Central memory CD8-positive, alpha-beta T cell (primary cell): ENCODE measurements around the gene DEPDC7.
"Not testable (repeated sequence)": the region's sequence is repeated elsewhere in the genome, so short reads cannot be mapped to it uniquely, and the experiment has no call there.

Source experiments
- ATAC-seq: fragments of 150-1000 bp; cut with Tn5 transposase; replicated peaks from 2 replicates; pipeline ENCODE4 v1.10.0; 2022; ENCODE audit warnings: mild to moderate bottlenecking, moderate FRiP score, moderate number of reproducible peaks; ENCODE audit not compliant: poor library complexity, severe bottlenecking; ENCODE audit errors: extremely low read depth
- DNase-seq, 2 donors: peaks; one replicate each; pipeline ENCODE4 v3.0.0; 2021; ENCODE audit warnings: low spot score in 2 of 2
- H3K27ac Mint-ChIP-seq: one replicate; pipeline ENCODE4 v1.8.0; 2022; ENCODE audit warnings: low read depth, mild to moderate bottlenecking, moderate library complexity, mixed read lengths
- H3K27me3 Mint-ChIP-seq: one replicate; pipeline ENCODE4 v1.8.0; 2022; ENCODE audit warnings: mixed read lengths
- H3K36me3 Mint-ChIP-seq: one replicate; pipeline ENCODE4 v1.8.0; 2022; ENCODE audit warnings: mild to moderate bottlenecking, moderate library complexity, mixed read lengths; ENCODE audit not compliant: insufficient read depth
- H3K4me1 Mint-ChIP-seq: one replicate; pipeline ENCODE4 v1.8.0; 2022; ENCODE audit warnings: mixed read lengths
- H3K4me3 Mint-ChIP-seq: one replicate; pipeline ENCODE4 v1.8.0; 2022; ENCODE audit warnings: mild to moderate bottlenecking, moderate library complexity, mixed read lengths
- H3K9me3 Mint-ChIP-seq: one replicate; pipeline ENCODE4 v1.8.0; 2022; ENCODE audit warnings: mixed read lengths

DEPDC7 gene

DNA sequence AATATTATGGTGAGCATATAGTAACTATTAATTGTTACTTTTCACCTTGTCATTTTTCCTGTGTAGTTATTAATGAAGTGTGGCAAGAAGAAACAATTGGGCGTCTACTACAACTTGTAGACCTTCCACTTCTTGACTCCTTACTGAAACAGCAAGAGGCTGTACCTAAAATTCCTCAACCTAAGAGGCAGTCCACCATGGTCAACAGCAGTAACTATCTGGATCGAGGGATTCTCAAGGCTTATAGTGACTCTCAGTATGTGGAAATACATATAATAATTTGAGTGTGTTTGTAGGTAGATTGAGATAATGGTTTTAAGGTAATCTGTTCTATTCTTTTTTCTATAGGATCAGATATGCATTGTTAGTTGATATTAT, 12.8 kb downstream of the DEPDC7 start:
- DNase-seq (no peak), ATAC-seq (no peak)
- Mint-ChIP-seq H3K27ac (no peak overlapping the region), H3K4me1 (no peaks in the 10 kb centered on the region), H3K36me3 (peaks cover 6% of the 10 kb centered on the region), H3K27me3 (peaks cover 23% of the 10 kb centered on the region), H3K9me3 (no peaks in the 10 kb centered on the region), H3K4me3 (no peak overlapping the region)

DNA sequence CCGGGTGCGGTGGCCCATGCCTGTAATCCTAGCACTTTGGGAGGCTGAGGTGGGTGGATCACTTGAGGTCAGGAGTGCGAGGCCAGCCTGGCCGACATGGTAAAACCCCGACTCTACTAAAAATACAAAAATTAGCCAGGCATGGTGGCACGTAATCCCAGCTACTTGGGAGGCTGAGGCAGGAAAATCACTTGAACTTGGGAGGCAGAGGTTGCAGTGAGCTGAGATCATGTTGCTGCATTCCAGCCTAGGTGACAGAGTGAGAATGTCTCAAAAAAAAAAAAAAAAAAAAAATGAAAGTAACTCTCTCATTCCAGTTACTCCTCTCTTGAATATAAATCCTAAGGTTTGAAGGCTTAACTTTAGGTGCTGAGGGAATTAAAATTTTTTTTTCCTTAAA, 13.5 kb downstream of the DEPDC7 start:
- not testable (repeated sequence) for H3K27ac Mint-ChIP-seq, H3K4me3 Mint-ChIP-seq, DNase-seq, H3K36me3 Mint-ChIP-seq, ATAC-seq, H3K4me1 Mint-ChIP-seq, H3K9me3 Mint-ChIP-seq
- H3K27me3 Mint-ChIP-seq, result peaks cover 30% of the 10 kb centered on the region

- DNase-seq (no peak), ATAC-seq (no peak)
- no peaks in the 10 kb centered on the region for H3K9me3 Mint-ChIP-seq
- H3K4me3 Mint-ChIP-seq, result no peak overlapping the region
- peaks cover 33% of the 10 kb centered on the region for H3K27me3 Mint-ChIP-seq
- H3K36me3 Mint-ChIP-seq, result peaks cover 4% of the 10 kb centered on the region
- H3K27ac Mint-ChIP-seq, result no peak overlapping the region
- H3K4me1 Mint-ChIP-seq, result no peaks in the 10 kb centered on the region
Measured at GRCh38 chr11:33033493-33033892, 17.8 kb downstream of the DEPDC7 start.

- ATAC-seq (no peak), DNase-seq (no peak)
- H3K27me3 Mint-ChIP-seq, result peaks cover 33% of the 10 kb centered on the region
- no peak overlapping the region for H3K27ac Mint-ChIP-seq
- no peak overlapping the region for H3K4me3 Mint-ChIP-seq
- no peaks in the 10 kb centered on the region for H3K4me1 Mint-ChIP-seq
- peaks cover 12% of the 10 kb centered on the region for H3K36me3 Mint-ChIP-seq
- no peaks in the 10 kb centered on the region for H3K9me3 Mint-ChIP-seq
Measured at GRCh38 chr11:33035011-33035410, 19.3 kb downstream of the DEPDC7 start.

DNA sequence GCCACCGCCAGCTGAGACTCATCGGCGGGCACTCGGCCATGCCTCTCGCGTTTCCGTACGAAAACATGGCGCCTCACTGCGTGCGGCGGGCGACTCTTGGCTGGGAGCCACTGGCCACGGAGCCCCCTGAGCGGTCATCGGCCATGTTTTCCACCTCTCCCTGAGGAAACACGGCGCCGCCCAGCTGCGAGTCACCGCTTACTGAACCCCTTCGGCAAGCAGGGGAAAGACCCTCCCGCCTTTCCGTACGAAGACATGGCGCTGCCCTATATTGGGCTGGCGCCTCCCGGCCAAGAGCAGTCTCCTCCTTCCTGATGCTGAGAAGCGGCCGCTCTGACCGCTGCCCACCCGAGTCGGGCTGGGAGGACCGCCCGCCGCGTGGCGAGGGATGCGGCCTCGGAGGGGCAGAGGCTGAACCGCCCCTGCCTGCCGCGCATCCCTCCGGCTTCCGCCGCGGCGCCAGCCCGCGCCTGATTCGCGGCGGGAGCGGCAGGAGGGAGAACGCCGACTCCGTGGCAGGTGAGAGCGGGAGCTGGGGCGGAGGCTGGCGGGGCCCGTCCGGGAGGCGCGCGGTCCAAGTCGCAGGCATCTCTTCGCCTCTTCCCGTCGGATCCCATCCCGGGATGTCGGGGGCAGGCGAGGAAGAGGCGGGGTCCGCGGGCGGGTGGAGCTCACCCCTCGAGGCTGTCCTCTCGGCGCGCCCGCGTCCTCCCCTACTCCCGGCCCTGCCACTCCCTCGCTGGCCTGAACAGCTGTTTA, 23.8 kb downstream of the DEPDC7 start, which contains the start of gene TCP11L1:
TCP11L1 (plus strand) TSS at position 299 of the 759 bp plus-strand sequence. CDS start 4,202 bp downstream, outside the sequence.
- H3K27me3 Mint-ChIP-seq, result peaks cover 10% of the 10 kb centered on the region
- peak; percentile 83 for ATAC-seq
- peaks cover 12% of the 10 kb centered on the region for H3K4me1 Mint-ChIP-seq
- H3K36me3 Mint-ChIP-seq, result peaks cover 18% of the 10 kb centered on the region
- no peaks in the 10 kb centered on the region for H3K9me3 Mint-ChIP-seq
- peak within 1 kb of the TSS; percentile 88 for H3K27ac Mint-ChIP-seq
- peak; percentile 70 to 71 for DNase-seq
- H3K4me3 Mint-ChIP-seq, result peak within 1 kb of the TSS; percentile 93

- Mint-ChIP-seq H3K27ac (peak overlapping the region; percentile 82), H3K36me3 (peaks cover 23% of the 10 kb centered on the region), H3K4me1 (peaks cover 12% of the 10 kb centered on the region), H3K27me3 (peaks cover 4% of the 10 kb centered on the region), H3K4me3 (peak overlapping the region; percentile 93), H3K9me3 (no peaks in the 10 kb centered on the region)
- DNase-seq (peak in 1 of 2 donors; percentile 31), ATAC-seq (peak; percentile 56)
Measured at GRCh38 chr11:33040033-33040861, 24.6 kb downstream of the DEPDC7 start.

DNA sequence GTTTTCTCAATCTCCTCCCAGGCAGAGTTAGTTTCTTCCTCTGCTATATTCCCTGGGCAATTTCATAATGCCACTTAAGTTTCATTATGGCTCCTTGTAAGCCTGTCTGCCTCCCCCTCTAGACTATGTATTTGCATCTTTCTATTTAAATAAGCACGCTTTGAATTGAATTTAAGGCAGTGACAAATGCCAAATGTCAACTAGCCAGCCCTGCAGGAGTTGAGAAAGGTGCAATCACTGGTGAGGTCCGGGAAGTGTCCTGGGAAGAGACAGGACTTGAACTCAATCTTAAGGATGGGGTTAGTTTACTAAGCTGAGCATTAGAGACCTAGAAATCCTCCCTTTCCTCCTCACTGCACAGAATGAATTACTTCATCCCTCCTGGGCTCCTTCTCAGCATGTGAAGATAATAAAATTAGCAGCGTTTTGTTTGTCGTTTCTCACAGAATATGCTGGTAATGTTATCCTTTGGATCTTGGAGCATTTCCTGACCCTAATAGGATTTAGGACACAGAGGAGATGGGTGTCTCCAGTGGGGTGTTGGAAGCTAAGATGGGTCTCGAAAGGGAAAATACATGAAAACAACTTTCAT, 25.3 kb downstream of the DEPDC7 start:
- no peak for ATAC-seq
- Mint-ChIP-seq H3K4me1 (peaks cover 12% of the 10 kb centered on the region), H3K27ac (peak overlapping the region; percentile 82), H3K9me3 (no peaks in the 10 kb centered on the region), H3K4me3 (peak overlapping the region; percentile 93), H3K36me3 (peaks cover 27% of the 10 kb centered on the region), H3K27me3 (no peaks in the 10 kb centered on the region)
- no peak for DNase-seq

- no peak overlapping the region for H3K4me3 Mint-ChIP-seq
- DNase-seq, result no peak
- H3K9me3 Mint-ChIP-seq, result no peaks in the 10 kb centered on the region
- H3K4me1 Mint-ChIP-seq, result peaks cover 12% of the 10 kb centered on the region
- H3K27ac Mint-ChIP-seq, result no peak overlapping the region
- H3K36me3 Mint-ChIP-seq, result peaks cover 36% of the 10 kb centered on the region
- no peaks in the 10 kb centered on the region for H3K27me3 Mint-ChIP-seq
- ATAC-seq, result no peak
Measured at GRCh38 chr11:33043221-33043830, 27.6 kb downstream of the DEPDC7 start.

- H3K36me3 Mint-ChIP-seq, result peaks cover 36% of the 10 kb centered on the region
- H3K4me1 Mint-ChIP-seq, result peaks cover 12% of the 10 kb centered on the region
- no peak overlapping the region for H3K27ac Mint-ChIP-seq
- H3K4me3 Mint-ChIP-seq, result no peak overlapping the region
- no peaks in the 10 kb centered on the region for H3K27me3 Mint-ChIP-seq
- no peak for ATAC-seq
- no peak for DNase-seq
- H3K9me3 Mint-ChIP-seq, result no peaks in the 10 kb centered on the region
Measured at GRCh38 chr11:33044285-33044756, 28.6 kb downstream of the DEPDC7 start.

GRCh38 chr11:33045551-33046255, 30.0 kb downstream of the DEPDC7 start:
- Mint-ChIP-seq H3K36me3 (peaks cover 31% of the 10 kb centered on the region), H3K9me3 (no peaks in the 10 kb centered on the region), H3K4me3 (no peak overlapping the region), H3K4me1 (peaks cover 6% of the 10 kb centered on the region), H3K27ac (no peak overlapping the region), H3K27me3 (no peaks in the 10 kb centered on the region)
- ATAC-seq (no peak), DNase-seq (no peak)

DNA sequence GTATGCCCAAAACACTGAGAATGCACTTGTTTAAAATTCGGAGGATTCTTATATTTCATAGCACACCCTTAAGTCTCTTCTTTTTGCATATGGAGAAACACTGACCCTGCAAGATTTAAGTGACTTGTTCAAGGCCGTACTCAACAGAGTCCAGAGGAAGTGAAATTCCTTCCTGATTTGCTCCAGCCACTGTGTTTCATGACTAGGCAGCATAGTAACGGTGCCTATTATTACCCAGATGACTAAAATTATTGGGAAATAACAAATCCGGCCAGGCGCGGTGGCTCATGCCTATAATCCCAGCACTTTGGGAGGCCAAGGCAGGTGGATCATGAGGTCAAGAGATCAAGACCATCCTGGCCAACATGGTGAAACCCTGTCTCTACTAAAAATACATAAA, 33.0 kb downstream of the DEPDC7 start:
- ATAC-seq, H3K4me1 Mint-ChIP-seq, H3K9me3 Mint-ChIP-seq, DNase-seq, H3K4me3 Mint-ChIP-seq, H3K27me3 Mint-ChIP-seq, H3K27ac Mint-ChIP-seq: not testable (repeated sequence)
- H3K36me3 Mint-ChIP-seq, result peaks cover 30% of the 10 kb centered on the region
